ENCODE results near the gene OPA3.
"Not testable (repeated sequence)": the region's sequence is repeated elsewhere in the genome, so short reads cannot be mapped to it uniquely, and the experiment has no call there.

OPA3 gene

GRCh38 chr19:45621389-45621788, 36.8 kb upstream of the OPA3 start:
- Histone ChIP-seq H3K4me1 (ENCODE audit: insufficient read depth, low read length, severe bottlenecking) (no peaks in the 10 kb centered on the region), H3K9ac (ENCODE audit: low read length) (no peak overlapping the region), H3K4me2 (ENCODE audit: low read length) (no peak overlapping the region), H3K27me3 (ENCODE audit: insufficient read depth, low read length) (no peaks in the 10 kb centered on the region), H3K79me2 (ENCODE audit: insufficient read depth, low read length) (no peaks in the 10 kb centered on the region), H3K36me3 (ENCODE audit: insufficient read depth, low read length) (peaks cover 54% of the 10 kb centered on the region), H2AFZ (ENCODE audit: low read length) (no peak overlapping the region), H4K20me1 (ENCODE audit: insufficient read depth, low read length) (no peaks in the 10 kb centered on the region), H3K4me3 (ENCODE audit: low read depth, low read length, poor library complexity, severe bottlenecking) (no peak overlapping the region), H3K9me3 (ENCODE audit: low read length) (no peaks in the 10 kb centered on the region), H3K27ac (ENCODE audit: low read depth, low read length, poor library complexity, severe bottlenecking) (no peak overlapping the region), H3K9me2 (ENCODE audit: low read depth, low read length) (no peaks in the 10 kb centered on the region), H3F3A (ENCODE audit: insufficient read depth, low read length) (no peaks in the 10 kb centered on the region)
- TF ChIP-seq EZH2 (IDR thresholded peaks at IDR 0.05; ENCODE audit: borderline replicate concordance, low read length) (no peak), CTCF (IDR thresholded peaks at IDR 0.05; ENCODE audit: low read length) (no peak)

GRCh38 chr19:45616704-45617017, 32.1 kb upstream of the OPA3 start:
- Histone ChIP-seq H3K36me3 (ENCODE audit: insufficient read depth, low read length) (peaks cover 62% of the 10 kb centered on the region), H4K20me1 (ENCODE audit: insufficient read depth, low read length) (no peaks in the 10 kb centered on the region), H2AFZ (ENCODE audit: low read length) (no peak overlapping the region), H3F3A (ENCODE audit: insufficient read depth, low read length) (no peaks in the 10 kb centered on the region), H3K27ac (ENCODE audit: low read depth, low read length, poor library complexity, severe bottlenecking) (no peak overlapping the region), H3K9me2 (ENCODE audit: low read depth, low read length) (no peaks in the 10 kb centered on the region), H3K79me2 (ENCODE audit: insufficient read depth, low read length) (no peaks in the 10 kb centered on the region), H3K4me3 (ENCODE audit: low read depth, low read length, poor library complexity, severe bottlenecking) (no peak overlapping the region), H3K4me2 (ENCODE audit: low read length) (no peak overlapping the region), H3K4me1 (ENCODE audit: insufficient read depth, low read length, severe bottlenecking) (no peaks in the 10 kb centered on the region), H3K9ac (ENCODE audit: low read length) (no peak overlapping the region), H3K9me3 (ENCODE audit: low read length) (no peaks in the 10 kb centered on the region), H3K27me3 (ENCODE audit: insufficient read depth, low read length) (no peaks in the 10 kb centered on the region)
- TF ChIP-seq EZH2 (IDR thresholded peaks at IDR 0.05; ENCODE audit: borderline replicate concordance, low read length) (no peak), CTCF (IDR thresholded peaks at IDR 0.05; ENCODE audit: low read length) (no peak)

- no peak overlapping the region for H3K4me3 ChIP-seq (ENCODE audit: low read depth, low read length, poor library complexity, severe bottlenecking)
- no peaks in the 10 kb centered on the region for H3K9me3 ChIP-seq (ENCODE audit: low read length)
- no peaks in the 10 kb centered on the region for H3K27me3 ChIP-seq (ENCODE audit: insufficient read depth, low read length)
- no peaks in the 10 kb centered on the region for H3K9me2 ChIP-seq (ENCODE audit: low read depth, low read length)
- no peaks in the 10 kb centered on the region for H3K79me2 ChIP-seq (ENCODE audit: insufficient read depth, low read length)
- no peak for TF ChIP-seq EZH2 (IDR thresholded peaks at IDR 0.05; ENCODE audit: borderline replicate concordance, low read length)
- TF ChIP-seq CTCF (IDR thresholded peaks at IDR 0.05; ENCODE audit: low read length), result no peak
- H4K20me1 ChIP-seq (ENCODE audit: insufficient read depth, low read length), result no peaks in the 10 kb centered on the region
- no peaks in the 10 kb centered on the region for H3K4me1 ChIP-seq (ENCODE audit: insufficient read depth, low read length, severe bottlenecking)
- no peak overlapping the region for H2AFZ ChIP-seq (ENCODE audit: low read length)
- no peak overlapping the region for H3K27ac ChIP-seq (ENCODE audit: low read depth, low read length, poor library complexity, severe bottlenecking)
- no peaks in the 10 kb centered on the region for H3F3A ChIP-seq (ENCODE audit: insufficient read depth, low read length)
- no peak overlapping the region for H3K4me2 ChIP-seq (ENCODE audit: low read length)
- H3K9ac ChIP-seq (ENCODE audit: low read length), result no peak overlapping the region
- peaks cover 62% of the 10 kb centered on the region for H3K36me3 ChIP-seq (ENCODE audit: insufficient read depth, low read length)
Observed at GRCh38 chr19:45615795-45616703, 31.4 kb upstream of the OPA3 start.

- not testable (repeated sequence) for H3K79me2 ChIP-seq (ENCODE audit: insufficient read depth, low read length); H3K4me3 ChIP-seq (ENCODE audit: low read depth, low read length, poor library complexity, severe bottlenecking); H3K4me1 ChIP-seq (ENCODE audit: insufficient read depth, low read length, severe bottlenecking); H3K4me2 ChIP-seq (ENCODE audit: low read length); H3K27ac ChIP-seq (ENCODE audit: low read depth, low read length, poor library complexity, severe bottlenecking); H3K9me2 ChIP-seq (ENCODE audit: low read depth, low read length); H3K9ac ChIP-seq (ENCODE audit: low read length); H3F3A ChIP-seq (ENCODE audit: insufficient read depth, low read length); H4K20me1 ChIP-seq (ENCODE audit: insufficient read depth, low read length); H3K27me3 ChIP-seq (ENCODE audit: insufficient read depth, low read length); H2AFZ ChIP-seq (ENCODE audit: low read length); H3K9me3 ChIP-seq (ENCODE audit: low read length)
- peaks cover 68% of the 10 kb centered on the region for H3K36me3 ChIP-seq (ENCODE audit: insufficient read depth, low read length)
Observed at GRCh38 chr19:45615056-45615455, 30.5 kb upstream of the OPA3 start.

Measured in OCI-LY1 (cell line).